DND-41 (cell line): ENCODE data around the gene CPZ.

ENCODE experiments used
- ATAC-seq: fragments of 200-7000 bp; cut with Tn5 transposase; 3 replicates; pipeline ENCODE4 v1.9.1; 2021; ENCODE audit warnings: low read depth; ENCODE audit not compliant: insufficient read depth
- DNase-seq: peaks from one replicate; pipeline ENCODE4 v3.0.0-alpha.2; 2020
- H2AFZ ChIP-seq: 2 replicates; pipeline ENCODE4 v1.6.0; 2012; ENCODE audit warnings: low read depth, low read length
- H3K27ac ChIP-seq: 2 replicates; pipeline ENCODE4 v1.5.1; 2012; ENCODE audit warnings: low read length, inconsistent platforms
- H3K27me3 ChIP-seq: fragments of 200-600 bp; sonication (generic); 2 replicates; pipeline ENCODE4 v1.6.0; 2012; ENCODE audit warnings: low read length, mild to moderate bottlenecking, inconsistent platforms; ENCODE audit not compliant: insufficient read depth, poor library complexity
- H3K36me3 ChIP-seq: 2 replicates; pipeline ENCODE4 v1.5.1; 2012; ENCODE audit warnings: low read length, inconsistent platforms; ENCODE audit not compliant: insufficient read depth
- H3K4me1 ChIP-seq: 2 replicates; pipeline ENCODE4 v1.5.1; 2012; ENCODE audit warnings: mild to moderate bottlenecking, low read length; ENCODE audit not compliant: insufficient read depth
- H3K4me2 ChIP-seq: 2 replicates; pipeline ENCODE4 v1.6.0; 2012; ENCODE audit warnings: mild to moderate bottlenecking, moderate library complexity, low read length, inconsistent platforms; ENCODE audit not compliant: insufficient read depth
- H3K4me3 ChIP-seq, 2 experiments: fragments of 200-600 bp in 1 of 2; shearing (Covaris generic) in 1 of 2; 2 replicates each; pipeline ENCODE4 v1.5.1; 2012 to 2016; ENCODE audit warnings: inconsistent platforms in 2 of 2, low read length in 2 of 2, mild to moderate bottlenecking in 2 of 2, low read depth in 1 of 2, moderate library complexity in 1 of 2
- H3K79me2 ChIP-seq: 2 replicates; pipeline ENCODE4 v1.6.0; 2012; ENCODE audit warnings: low read length, inconsistent platforms; ENCODE audit not compliant: insufficient read depth
- H3K9ac ChIP-seq: 2 replicates; pipeline ENCODE4 v1.6.0; 2012; ENCODE audit warnings: low read depth, mild to moderate bottlenecking, inconsistent platforms, low read length, moderate library complexity
- H3K9me3 ChIP-seq: 2 replicates; pipeline ENCODE4 v1.5.1; 2012; ENCODE audit warnings: low read length, moderate library complexity, mild to moderate bottlenecking, inconsistent platforms; ENCODE audit not compliant: insufficient read depth, severe bottlenecking
- H4K20me1 ChIP-seq: 2 replicates; pipeline ENCODE4 v1.6.0; 2012; ENCODE audit warnings: low read length; ENCODE audit not compliant: insufficient read depth
- EZH2 ChIP-seq: IDR thresholded peaks from 3 replicates; pipeline ENCODE4 v1.6.1; 2012; ENCODE audit warnings: borderline replicate concordance, low read depth, mild to moderate bottlenecking, moderate library complexity, low read length, inconsistent platforms; ENCODE audit not compliant: severe bottlenecking
- TF ChIP-seq, protein P1 (sequence below): IDR thresholded peaks from 2 replicates; pipeline ENCODE4 v1.5.1; 2012; ENCODE audit warnings: borderline replicate concordance, low read length, moderate library complexity, mild to moderate bottlenecking; ENCODE audit not compliant: poor library complexity, severe bottlenecking; ENCODE audit errors: extremely low read depth

Gene CPZ

DNA sequence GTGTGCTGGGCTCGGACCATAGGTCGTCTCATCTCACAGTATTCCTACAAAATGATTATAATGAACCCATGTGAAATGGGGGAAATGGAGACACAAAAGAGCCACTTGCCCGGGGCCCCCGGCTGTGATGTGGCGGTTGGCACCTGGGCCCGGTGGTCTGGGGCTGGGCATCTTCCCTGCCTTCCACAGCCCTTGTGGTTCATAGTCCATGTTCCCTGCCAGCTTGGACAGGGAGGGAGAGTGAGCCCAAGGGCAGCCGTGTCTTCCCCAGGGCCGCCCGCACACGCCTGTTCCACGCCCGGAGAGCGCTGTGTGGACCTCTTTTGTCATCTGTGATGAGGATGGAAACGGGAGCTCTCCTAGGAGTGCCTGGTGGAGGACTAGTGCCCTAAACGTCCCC lies 5.2 kb downstream of the CPZ start:
- Histone ChIP-seq H4K20me1 (peaks cover 9% of the 10 kb centered on the region), H3K36me3 (no peaks in the 10 kb centered on the region), H3K9me3 (no peaks in the 10 kb centered on the region), H3K4me3 (no peak overlapping the region), H3K4me1 (no peaks in the 10 kb centered on the region), H2AFZ (no peak overlapping the region), H3K79me2 (no peaks in the 10 kb centered on the region), H3K9ac (no peak overlapping the region), H3K27ac (no peak overlapping the region), H3K4me2 (no peak overlapping the region), H3K27me3 (no peaks in the 10 kb centered on the region)
- TF ChIP-seq EZH2 = no peak
- TF ChIP-seq, protein P1, sequence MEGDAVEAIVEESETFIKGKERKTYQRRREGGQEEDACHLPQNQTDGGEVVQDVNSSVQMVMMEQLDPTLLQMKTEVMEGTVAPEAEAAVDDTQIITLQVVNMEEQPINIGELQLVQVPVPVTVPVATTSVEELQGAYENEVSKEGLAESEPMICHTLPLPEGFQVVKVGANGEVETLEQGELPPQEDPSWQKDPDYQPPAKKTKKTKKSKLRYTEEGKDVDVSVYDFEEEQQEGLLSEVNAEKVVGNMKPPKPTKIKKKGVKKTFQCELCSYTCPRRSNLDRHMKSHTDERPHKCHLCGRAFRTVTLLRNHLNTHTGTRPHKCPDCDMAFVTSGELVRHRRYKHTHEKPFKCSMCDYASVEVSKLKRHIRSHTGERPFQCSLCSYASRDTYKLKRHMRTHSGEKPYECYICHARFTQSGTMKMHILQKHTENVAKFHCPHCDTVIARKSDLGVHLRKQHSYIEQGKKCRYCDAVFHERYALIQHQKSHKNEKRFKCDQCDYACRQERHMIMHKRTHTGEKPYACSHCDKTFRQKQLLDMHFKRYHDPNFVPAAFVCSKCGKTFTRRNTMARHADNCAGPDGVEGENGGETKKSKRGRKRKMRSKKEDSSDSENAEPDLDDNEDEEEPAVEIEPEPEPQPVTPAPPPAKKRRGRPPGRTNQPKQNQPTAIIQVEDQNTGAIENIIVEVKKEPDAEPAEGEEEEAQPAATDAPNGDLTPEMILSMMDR = no peak
- ATAC-seq = no peak
- DNase-seq = no peak

DNA sequence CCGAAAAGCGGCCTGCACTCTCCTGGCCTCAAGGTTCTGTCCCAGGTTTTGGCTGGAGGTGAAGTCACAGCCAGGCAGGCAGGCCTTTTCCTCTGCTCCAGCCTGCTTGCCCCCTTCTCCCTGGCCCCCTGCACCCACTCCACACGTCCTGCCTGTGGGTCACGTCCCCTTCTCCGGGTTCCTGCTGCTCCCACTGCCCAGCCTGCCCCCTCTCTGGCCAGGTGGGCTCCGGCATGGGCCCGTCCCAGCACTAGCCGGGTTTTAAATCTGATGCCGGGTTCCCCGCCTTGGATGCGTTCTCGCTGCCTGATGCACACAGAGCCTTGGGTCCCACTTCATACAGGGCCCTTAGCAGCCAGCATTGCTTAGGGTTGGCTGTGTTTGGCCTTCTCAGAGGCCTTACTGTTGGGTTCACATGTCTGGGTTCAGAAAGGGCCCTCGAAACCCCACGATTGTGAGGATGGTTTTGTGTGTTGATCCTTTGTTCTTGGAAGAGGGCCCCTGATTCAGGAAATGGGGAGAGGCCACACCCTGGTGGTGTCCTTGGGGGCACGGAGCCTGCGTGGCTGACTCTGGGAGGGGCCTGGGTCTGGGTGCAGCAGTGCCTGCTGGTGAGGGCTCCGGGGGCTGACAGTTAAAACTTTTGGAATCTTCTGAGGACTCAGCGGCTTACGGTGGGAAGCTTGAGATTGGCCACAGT lies 6.0 kb downstream of the CPZ start:
- H3K36me3 ChIP-seq = no peaks in the 10 kb centered on the region

DNA sequence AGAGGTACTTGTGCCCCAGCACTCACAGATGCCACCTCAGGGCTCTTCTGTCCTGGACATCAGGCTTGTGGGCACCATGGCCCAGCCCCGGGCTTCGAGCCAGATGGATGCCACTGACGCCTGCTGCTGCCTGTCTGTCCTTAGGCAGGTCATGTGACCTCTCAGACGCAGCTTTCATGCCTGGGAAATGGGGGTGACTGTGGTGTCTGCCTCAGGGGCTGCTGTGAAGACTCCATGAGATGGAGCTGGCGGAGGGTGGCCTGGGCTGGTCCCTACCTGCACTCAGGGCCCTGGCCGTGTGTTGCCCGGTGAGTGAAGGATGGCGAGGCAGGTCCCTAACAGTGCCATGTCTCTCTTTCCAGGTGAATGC lies 6.5 kb downstream of the CPZ start:
- no peaks in the 10 kb centered on the region for H3K4me1 ChIP-seq
- no peak overlapping the region for H2AFZ ChIP-seq
- H3K79me2 ChIP-seq = no peaks in the 10 kb centered on the region
- no peak overlapping the region for H3K4me2 ChIP-seq
- no peak overlapping the region for H3K27ac ChIP-seq
- ATAC-seq (no peak), DNase-seq (no peak)
- no peak overlapping the region for H3K9ac ChIP-seq
- H3K27me3 ChIP-seq = no peaks in the 10 kb centered on the region
- TF ChIP-seq EZH2 = no peak
- TF ChIP-seq, protein P1 = no peak
- H3K4me3 ChIP-seq = no peak overlapping the region
- peaks cover 7% of the 10 kb centered on the region for H4K20me1 ChIP-seq
- H3K9me3 ChIP-seq = no peaks in the 10 kb centered on the region
- no peaks in the 10 kb centered on the region for H3K36me3 ChIP-seq

More for the DNA sequence above, 6.0 kb downstream of the CPZ start:
- H2AFZ ChIP-seq = no peak overlapping the region
- ATAC-seq (no peak), DNase-seq (no peak)
- H3K9me3 ChIP-seq = no peaks in the 10 kb centered on the region
- no peaks in the 10 kb centered on the region for H3K4me1 ChIP-seq
- no peak overlapping the region for H3K4me3 ChIP-seq
- no peak overlapping the region for H3K4me2 ChIP-seq
- no peak overlapping the region for H3K27ac ChIP-seq
- peaks cover 9% of the 10 kb centered on the region for H4K20me1 ChIP-seq
- no peak overlapping the region for H3K9ac ChIP-seq
- no peak for TF ChIP-seq EZH2
- TF ChIP-seq, protein P1 = no peak
- H3K79me2 ChIP-seq = no peaks in the 10 kb centered on the region
- H3K27me3 ChIP-seq = no peaks in the 10 kb centered on the region

DNA sequence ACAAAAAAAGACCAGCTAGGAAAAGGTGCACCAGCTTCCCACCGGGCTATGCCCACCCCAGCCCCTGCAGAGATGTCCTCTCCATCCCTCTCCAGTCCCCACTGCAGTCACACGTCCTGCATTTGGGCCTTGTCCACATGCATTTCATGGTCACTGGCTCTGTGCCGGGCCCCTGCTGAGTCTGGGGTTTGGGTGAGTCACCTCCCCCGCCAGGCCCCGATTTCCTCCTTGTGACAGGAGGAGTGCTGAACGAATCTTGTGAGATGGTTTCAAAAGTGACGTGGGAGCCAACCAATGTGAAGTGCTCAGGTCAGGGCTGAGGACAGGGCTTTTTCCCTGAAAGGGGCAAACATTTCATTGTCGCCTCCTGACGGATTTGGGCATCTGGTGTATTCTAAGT lies 7.1 kb downstream of the CPZ start:
- no peak for DNase-seq
- TF ChIP-seq, protein P1 = no peak
- no peak for TF ChIP-seq EZH2
- no peak for ATAC-seq
- H2AFZ ChIP-seq = no peak overlapping the region
- H3K9ac ChIP-seq = no peak overlapping the region
- no peaks in the 10 kb centered on the region for H3K79me2 ChIP-seq
- H3K4me1 ChIP-seq = no peaks in the 10 kb centered on the region
- H3K27ac ChIP-seq = no peak overlapping the region
- H3K36me3 ChIP-seq = no peaks in the 10 kb centered on the region
- no peak overlapping the region for H3K4me3 ChIP-seq
- no peaks in the 10 kb centered on the region for H3K27me3 ChIP-seq
- peaks cover 6% of the 10 kb centered on the region for H4K20me1 ChIP-seq
- no peaks in the 10 kb centered on the region for H3K9me3 ChIP-seq
- H3K4me2 ChIP-seq = no peak overlapping the region
